D341Med (cell line): ENCODE data around the gene MILR1.

ENCODE experiments used
- DNase-seq: peaks from one replicate; pipeline ENCODE4 v3.0.0; 2012; ENCODE audit warnings: low spot score

The MILR1 gene

DNA sequence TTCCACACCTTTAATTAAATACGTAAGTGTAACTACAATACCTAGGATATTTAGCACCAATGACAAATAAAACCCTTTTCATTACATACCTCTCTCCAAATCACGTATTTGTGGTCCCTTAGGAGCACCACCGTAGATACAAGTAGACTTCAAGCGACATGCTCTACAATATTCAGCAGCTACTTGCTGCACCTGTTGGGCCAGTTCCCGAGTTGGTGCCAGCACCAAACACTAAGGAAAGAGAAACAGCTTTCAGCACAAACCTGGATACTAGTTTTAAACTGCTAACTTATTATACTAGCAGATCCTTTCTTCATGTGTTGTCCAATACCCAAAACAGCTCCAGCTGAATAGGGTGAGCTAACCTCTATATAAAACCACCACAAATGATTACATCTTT lies 54.4 kb downstream of the MILR1 start:
- no peak for DNase-seq

DNA sequence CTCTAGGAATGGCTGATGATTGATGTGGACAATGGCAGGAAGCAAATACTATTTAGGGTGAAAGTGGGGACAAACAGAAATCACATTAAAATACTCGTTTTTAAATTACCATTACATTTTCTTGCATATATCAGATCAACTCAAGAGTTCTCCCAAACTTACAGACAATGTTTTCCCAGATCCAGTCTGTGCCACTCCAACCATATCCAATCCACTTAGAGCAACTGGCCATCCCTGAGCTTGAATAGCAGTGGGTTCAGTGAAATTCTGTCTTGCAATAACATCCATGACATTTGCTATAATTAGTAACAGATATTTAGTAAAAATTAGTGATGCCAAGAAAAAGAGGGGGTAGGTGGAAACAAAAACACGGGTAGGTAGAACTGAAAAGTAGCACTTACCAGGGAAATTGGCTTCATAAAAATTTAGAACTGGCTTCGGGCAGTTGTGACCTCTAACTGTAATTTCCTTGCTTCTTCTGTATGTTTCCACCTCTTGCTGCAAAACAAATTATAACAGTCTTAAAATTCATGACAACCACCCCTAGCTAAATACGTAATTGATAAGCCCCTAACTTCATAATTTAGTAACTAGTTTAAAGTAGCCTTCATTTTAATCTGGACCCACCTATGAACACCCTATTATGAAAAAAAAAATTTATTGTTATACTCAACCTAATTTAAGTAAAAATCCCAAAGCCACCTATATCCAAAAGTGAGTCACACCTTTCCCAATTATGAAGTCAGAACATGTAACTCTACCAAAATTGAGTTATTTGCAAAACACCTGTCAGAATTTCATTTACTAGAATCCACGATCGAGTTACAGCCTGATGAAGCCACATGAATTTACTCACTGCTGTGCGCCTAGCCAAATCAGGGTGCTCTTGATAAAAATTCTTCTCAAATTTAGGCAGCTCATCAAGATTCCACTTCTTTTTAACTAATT lies 55.2 kb downstream of the MILR1 start:
- DNase-seq: no peak

DNA sequence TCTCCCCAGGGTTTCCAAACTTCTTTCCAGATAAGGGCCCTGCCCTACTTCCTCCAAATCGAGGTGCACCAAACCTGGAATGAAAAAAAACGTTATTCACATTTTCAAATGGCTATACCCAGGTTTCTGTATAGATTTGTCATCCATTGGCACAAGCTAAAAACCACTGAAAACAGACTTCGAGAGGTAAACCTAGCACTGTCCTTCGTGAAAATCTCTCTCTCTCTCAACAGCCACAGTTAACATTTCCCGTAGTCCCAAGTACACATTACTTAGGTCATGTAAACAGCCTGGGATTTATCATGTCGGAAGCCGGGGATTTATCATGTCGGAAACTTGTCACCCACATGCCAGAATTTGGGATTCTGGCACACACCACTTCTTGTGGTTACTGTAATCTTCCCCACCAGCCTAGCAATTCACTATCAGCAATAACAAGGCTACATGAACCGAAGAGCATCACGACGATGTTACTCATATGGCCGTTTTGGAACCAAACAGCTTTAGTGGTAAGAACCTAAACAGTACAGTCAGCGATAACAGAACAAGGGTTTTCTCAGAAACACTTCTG lies 55.9 kb downstream of the MILR1 start:
- DNase-seq: no peak

DNA sequence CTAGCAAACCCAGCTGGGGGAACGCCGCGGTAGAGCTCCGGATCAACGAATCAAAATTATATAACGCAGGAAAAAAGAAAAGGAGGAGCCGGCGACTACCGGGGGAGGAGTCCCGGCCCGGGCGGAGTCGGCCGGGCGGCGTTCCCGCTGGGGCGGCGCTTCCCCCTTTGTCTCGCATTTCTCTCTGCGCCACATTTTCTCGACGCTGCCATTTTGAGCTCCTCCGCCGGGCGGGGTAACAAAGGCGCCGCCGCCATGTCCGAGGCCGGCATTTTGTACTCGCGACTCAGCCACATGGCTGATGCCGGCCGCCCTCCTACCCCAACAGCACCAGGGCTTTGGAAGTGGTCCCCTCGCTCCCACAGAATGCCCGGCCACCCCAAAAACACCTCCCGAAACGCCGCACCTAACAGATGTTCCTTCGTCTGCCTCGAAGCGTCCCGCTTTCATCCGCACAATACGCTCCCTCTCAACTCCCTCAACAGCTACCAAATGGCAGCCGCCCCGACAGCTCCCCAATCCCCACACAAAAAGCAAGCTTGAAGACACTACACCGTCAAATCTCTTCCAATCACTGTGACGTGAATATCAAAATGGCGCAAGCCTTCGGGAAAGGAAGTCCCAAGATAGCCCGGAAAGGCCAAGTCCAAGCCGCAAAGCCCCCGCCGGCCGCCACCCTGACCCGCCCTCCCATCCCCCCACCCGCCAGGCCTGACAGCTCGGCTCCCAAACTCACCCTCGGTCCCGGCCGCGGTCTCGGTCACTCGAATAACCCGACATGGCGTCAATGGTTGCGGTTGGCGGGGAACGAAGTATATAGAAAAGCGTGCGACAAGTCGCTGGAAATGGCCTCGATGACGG lies 56.7 kb downstream of the MILR1 start:
- peak; percentile 90 for DNase-seq

DNA sequence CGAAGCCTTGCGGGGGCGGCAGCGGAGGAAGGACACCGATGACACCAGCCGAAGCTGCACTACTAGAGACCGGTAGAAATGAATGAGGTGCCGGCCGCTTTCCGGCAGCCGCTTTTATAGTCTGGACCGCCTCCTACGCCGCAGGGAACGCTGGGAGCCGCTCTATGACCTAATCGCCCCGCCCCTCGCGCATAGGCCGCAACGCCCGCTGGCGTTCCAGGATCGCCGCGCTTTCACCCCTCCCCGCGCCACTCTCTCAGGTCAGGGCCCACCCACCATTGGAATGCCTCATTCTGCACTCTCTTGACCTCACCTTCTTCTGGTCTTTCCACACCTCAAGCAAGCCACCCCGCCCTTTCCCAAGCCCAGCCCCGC lies 57.3 kb downstream of the MILR1 start, which contains the start of gene DDX5:
TSS of gene DDX5 (minus strand) at position 89 of the 375 bp plus-strand sequence. CDS start 170 bp downstream, outside the sequence.
- peak; percentile 97 for DNase-seq

DNA sequence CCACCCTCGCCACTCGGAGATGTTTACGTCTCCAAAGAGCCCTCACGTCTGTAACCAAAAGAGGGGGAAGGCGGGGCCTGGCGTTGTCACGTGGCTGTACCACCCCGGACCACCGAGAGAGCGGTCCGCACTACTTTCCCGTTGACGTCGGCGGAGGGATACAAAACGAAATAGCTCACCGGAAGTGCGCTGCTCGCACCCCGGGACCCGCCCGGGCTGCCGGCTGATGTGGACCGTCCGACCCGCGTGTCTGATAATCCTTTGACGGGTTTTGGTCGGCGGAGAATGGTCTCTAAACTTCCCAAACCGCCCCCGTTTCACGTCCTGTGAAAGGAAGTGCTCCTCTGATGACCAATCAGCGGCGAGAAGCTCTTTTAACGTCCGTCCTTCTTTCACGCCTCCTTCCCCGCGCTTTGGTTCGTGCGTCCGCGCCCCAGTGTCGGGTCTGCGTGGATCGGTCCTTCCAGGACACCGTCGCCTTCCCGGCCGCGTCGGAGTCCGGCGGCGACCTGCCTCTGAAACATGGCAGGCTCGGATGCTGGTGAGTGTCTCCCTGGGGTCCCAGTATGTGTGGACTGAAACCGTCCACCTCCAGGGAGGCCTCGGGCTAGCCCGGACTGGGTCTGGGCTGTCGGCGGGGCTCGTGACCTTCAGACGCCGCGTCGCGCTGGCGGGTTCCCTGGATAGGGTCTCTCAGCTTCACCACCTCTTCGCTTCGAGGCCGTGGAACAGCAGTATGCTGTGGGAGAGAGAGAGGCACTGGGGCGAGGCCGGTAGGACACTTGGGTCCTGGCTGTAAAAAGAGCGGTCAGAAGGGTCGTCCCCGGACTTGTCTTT lies 57.9 kb downstream of the MILR1 start, which contains the start of gene CEP95:
TSS of gene CEP95 (plus strand) at position 402 of the 837 bp plus-strand sequence. CDS start at position 523, 121 bp downstream.
- peak; percentile 95 for DNase-seq

DNA sequence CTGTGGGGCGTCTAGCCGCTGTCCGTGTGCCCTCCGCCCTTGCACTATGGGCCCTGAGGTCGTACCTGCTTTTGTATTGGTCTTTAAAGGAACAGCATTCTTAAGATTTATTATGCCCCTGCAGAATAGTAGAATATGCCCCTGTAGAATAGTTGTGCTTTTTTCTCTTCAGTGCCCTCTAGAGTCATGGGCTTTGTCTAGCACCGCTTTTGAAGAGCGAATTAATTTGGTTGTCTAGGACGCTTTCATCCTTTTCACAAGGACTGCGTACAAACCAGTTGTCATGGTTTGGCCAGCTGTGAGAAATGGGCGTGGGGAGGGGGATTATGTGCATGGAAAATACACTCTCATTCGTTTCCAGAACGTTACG lies 58.5 kb downstream of the MILR1 start:
- peak; percentile 69 for DNase-seq

DNA sequence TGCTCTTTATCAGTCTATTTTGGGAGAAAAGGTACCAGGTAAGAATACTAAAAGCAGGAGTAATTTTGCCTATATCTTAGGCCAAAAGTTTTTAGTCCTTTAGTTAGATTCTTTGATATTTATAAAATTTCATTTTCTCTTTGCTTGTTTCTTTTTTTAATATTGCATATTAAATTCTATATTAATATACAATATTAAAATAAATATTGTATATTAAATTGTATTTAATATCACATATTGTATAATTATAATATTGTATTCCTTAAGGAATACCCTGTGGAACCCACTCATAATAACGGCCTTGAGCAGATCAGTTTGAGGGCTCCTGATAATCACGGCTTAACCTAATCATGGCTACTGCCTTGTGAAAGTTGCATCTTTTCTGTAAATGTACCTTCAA lies 59.8 kb downstream of the MILR1 start:
- no peak for DNase-seq

DNA sequence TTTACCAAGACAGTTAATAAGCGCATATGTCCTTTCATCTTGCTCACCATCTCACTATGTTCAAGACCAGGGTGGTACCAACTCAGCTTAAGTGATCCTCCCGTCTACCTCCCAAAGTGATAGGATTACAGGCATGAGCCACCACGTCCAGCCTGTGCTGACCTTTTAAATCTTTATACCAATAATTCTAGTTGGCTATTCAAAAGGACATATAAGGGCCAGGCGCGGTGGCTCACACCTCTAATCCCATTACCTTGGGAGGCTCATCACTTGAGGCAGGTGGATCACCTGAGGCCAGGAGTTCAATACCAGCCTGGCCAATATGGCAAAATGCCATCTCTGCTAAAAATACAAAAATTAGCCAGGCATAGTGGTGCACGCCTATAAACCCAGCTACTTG lies 60.3 kb downstream of the MILR1 start:
- DNase-seq: no peak

DNA sequence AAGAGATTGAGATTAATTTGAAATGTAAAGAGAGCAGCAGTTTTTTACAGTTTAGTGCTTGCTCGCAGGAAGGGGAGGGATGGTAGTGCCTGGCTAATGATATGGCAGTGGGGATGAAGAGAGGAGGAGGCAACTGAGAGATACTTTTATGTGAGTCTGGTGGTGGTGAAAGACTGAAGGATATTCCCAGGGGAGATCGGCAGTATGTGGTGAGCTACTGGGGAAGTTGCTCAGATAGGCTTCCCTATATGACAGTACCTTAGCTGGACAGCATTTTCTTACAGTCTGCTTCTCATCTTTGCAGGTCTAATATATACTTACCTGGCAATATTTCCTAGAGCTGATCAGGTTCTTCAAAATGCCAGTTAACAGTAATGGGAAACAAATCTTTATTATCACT lies 66.5 kb downstream of the MILR1 start:
- no peak for DNase-seq

DNA sequence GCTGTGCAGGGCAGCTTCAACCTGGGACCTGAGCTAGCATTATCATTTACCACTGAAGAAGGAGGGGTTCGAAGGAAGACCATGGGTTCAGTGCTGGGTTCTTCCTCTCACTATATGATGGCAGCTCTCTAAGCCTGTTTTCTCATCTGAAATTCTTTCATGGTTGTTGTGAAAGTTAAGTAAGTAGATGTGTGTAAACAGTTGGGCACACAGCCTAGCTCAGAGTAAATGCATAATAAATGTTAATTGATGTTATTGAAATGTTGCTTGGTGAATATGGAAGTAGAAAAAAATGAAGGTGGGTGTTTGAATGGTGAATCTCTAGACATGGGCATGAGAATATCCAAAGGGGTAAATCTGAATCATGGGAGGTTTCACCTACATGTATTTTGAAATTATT lies 66.9 kb downstream of the MILR1 start:
- DNase-seq: no peak
